ENCODE data around the gene SEMA4D. TPM values are rescaled to one million over a fixed set of nuclear protein-coding genes. Genes with fewer than 3 reads are reported as not detected.

Gene SEMA4D
- total and polyA plus RNA-seq, 2 donors from 2014 or later = 18.9 to 147 TPM

GRCh38 chr9:89466451-89467277, 31.2 kb downstream of the SEMA4D start:
- Histone ChIP-seq H3K36me3 (ENCODE audit: control insufficient read depth in 2 of 3, insufficient read depth in 3 of 3, low read length in 3 of 3) (no peaks in the 10 kb centered on the region), H3K9me3 (ENCODE audit: control insufficient read depth in 2 of 3, insufficient read depth in 1 of 3, low read length in 3 of 3) (no peaks in the 10 kb centered on the region), H3K4me1 (ENCODE audit: control insufficient read depth in 2 of 3, insufficient read depth in 2 of 3, low read depth in 1 of 3, low read length in 3 of 3) (peaks cover 3 to 31% (median 27%) of the 10 kb centered on the region in 3 donors), H3K27me3 (ENCODE audit: control insufficient read depth, insufficient read depth, low read length) (no peaks in the 10 kb centered on the region), H3K9ac (ENCODE audit: low read length in 3 of 3) (no peak overlapping the region), H3K4me3 (ENCODE audit: low read length in 3 of 3) (peak overlapping the region in 1 of 3 donors; percentile 14), H3K27ac (ENCODE audit: low read depth in 2 of 2, low read length in 2 of 2) (peak overlapping the region; percentile 84 to 88)
- peak; percentile 59 for FAIRE-seq
- no peak for TF ChIP-seq CTCF (IDR thresholded peaks at IDR 0.05; ENCODE audit: borderline replicate concordance, extremely low read depth, insufficient read depth)
- DNase-seq = peak in 4 of 5 donors; percentile 60 to 80 (median 68)
- intact Hi-C loops (cut with DNase I) = no loop called here

GRCh38 chr9:89465726-89466308, 32.1 kb downstream of the SEMA4D start:
- intact Hi-C loops (cut with DNase I) = no loop called here
- no peaks in the 10 kb centered on the region for H3K36me3 ChIP-seq (ENCODE audit: control insufficient read depth in 2 of 3, insufficient read depth in 3 of 3, low read length in 3 of 3)
- FAIRE-seq (no peak), DNase-seq (no peak)
- H3K9me3 ChIP-seq (ENCODE audit: control insufficient read depth in 2 of 3, insufficient read depth in 1 of 3, low read length in 3 of 3) = no peaks in the 10 kb centered on the region
- no peak overlapping the region for H3K9ac ChIP-seq (ENCODE audit: low read length in 3 of 3)
- no peaks in the 10 kb centered on the region for H3K27me3 ChIP-seq (ENCODE audit: control insufficient read depth, insufficient read depth, low read length)
- peak overlapping the region; percentile 84 to 88 for H3K27ac ChIP-seq (ENCODE audit: low read depth in 2 of 2, low read length in 2 of 2)
- TF ChIP-seq CTCF (IDR thresholded peaks at IDR 0.05; ENCODE audit: borderline replicate concordance, extremely low read depth, insufficient read depth) = no peak
- peaks cover 3 to 31% (median 27%) of the 10 kb centered on the region in 3 donors for H3K4me1 ChIP-seq (ENCODE audit: control insufficient read depth in 2 of 3, insufficient read depth in 2 of 3, low read depth in 1 of 3, low read length in 3 of 3)
- H3K4me3 ChIP-seq (ENCODE audit: low read length in 3 of 3) = no peak overlapping the region

GRCh38 chr9:89465001-89465451, 32.9 kb downstream of the SEMA4D start:
- FAIRE-seq (no peak), DNase-seq (peak in 1 of 5 donors; percentile 17)
- Histone ChIP-seq H3K4me3 (ENCODE audit: low read length in 3 of 3) (no peak overlapping the region), H3K27me3 (ENCODE audit: control insufficient read depth, insufficient read depth, low read length) (no peaks in the 10 kb centered on the region), H3K27ac (ENCODE audit: low read depth in 2 of 2, low read length in 2 of 2) (peak overlapping the region; percentile 20 to 29), H3K4me1 (ENCODE audit: control insufficient read depth in 2 of 3, insufficient read depth in 2 of 3, low read depth in 1 of 3, low read length in 3 of 3) (peaks cover 3 to 31% (median 27%) of the 10 kb centered on the region in 3 donors), H3K9me3 (ENCODE audit: control insufficient read depth in 2 of 3, insufficient read depth in 1 of 3, low read length in 3 of 3) (no peaks in the 10 kb centered on the region), H3K9ac (ENCODE audit: low read length in 3 of 3) (no peak overlapping the region), H3K36me3 (ENCODE audit: control insufficient read depth in 2 of 3, insufficient read depth in 3 of 3, low read length in 3 of 3) (no peaks in the 10 kb centered on the region)
- intact Hi-C loops (cut with DNase I) = no loop called here
- TF ChIP-seq CTCF (IDR thresholded peaks at IDR 0.05; ENCODE audit: borderline replicate concordance, extremely low read depth, insufficient read depth) = no peak

Data from kidney (tissue), 14 donors.